HG03064 (cell line): ENCODE measurements around the gene PIGBOS1.
A peak's percentile ranks its signal among the peaks of the same experiment; 100 is the strongest.

Experiments used
- ATAC-seq: cut with Tn5 transposase; IDR thresholded peaks from one replicate; pipeline ENCODE4 v1.9.1; 2021; ENCODE audit warnings: low read depth; ENCODE audit not compliant: unreplicated experiment

The PIGBOS1 gene

DNA sequence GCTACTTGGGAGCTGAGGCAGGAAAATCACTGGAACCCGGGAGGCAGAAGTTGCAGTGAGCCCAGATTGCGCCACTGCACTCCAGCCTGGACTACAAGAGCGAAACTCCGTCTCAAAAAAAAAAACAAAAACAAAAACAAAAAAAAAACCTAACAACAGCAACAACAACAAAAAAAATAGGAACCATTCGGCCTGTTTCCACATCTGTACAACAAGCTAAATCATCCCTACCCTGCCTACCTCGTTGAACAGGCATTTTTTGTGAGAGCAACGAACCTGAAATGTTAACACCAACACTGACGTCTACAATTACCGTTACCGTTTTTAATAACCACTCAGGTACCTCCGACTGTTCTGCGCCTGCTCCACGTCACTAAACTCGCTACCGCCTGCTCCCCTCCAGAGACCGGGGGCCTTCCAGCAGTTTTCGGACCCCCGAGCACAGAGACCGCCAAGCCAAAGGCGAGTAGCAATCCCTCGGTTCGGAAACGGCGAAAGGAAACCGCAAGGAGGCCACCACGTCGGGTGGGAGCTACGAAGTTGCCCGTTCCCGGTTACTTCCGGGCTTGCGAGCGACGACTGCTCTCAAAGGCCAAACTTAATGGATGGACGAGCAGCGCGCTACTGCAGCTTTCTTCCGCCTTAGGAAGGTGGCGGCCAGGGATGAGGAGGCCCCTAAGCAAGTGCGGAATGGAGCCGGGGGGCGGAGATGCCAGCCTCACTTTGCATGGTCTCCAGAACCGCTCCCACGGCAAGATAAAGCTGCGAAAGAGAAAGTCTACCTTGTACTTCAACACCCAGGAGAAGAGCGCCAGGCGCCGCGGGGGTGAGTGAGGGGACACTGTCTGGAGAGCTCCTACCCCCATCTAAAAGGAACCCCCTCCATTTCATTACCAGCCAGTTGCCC lies at the start of gene PIGBOS1, which contains the start of gene PIGB:
Gene PIGBOS1 (minus strand): TSS at position 536 of the 907 bp plus-strand sequence. CDS start 1,331 bp downstream, outside the sequence.
Gene PIGB (plus strand): TSS at position 635 of the 907 bp plus-strand sequence. CDS start 29 bp downstream, at position 664.
- peak; percentile 90 for ATAC-seq

GRCh38 chr15:55366981-55367380 lies 48.1 kb upstream of the PIGBOS1 start:
- ATAC-seq, result no peak

DNA sequence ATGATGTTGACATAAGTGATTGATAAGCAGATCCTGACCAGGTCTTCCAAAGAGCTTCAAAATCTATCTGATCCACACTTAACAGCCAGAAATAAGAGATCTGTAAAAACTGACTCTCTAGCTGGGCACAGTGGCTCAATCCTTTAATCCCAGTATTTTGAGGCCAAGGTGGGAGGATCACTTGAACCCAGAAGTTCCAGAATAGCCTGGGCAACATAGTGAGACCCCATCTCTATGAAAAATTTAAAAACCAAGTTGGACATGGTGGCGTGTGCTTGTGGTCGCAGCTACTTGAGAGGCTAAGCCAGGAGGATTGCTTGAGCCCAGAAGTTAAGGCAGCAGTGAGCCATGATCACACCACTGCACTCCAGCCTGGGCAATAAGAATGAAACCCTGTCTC lies 43.7 kb upstream of the PIGBOS1 start:
- ATAC-seq, result no peak

GRCh38 chr15:55361048-55361447 lies 42.1 kb upstream of the PIGBOS1 start:
- no peak for ATAC-seq

DNA sequence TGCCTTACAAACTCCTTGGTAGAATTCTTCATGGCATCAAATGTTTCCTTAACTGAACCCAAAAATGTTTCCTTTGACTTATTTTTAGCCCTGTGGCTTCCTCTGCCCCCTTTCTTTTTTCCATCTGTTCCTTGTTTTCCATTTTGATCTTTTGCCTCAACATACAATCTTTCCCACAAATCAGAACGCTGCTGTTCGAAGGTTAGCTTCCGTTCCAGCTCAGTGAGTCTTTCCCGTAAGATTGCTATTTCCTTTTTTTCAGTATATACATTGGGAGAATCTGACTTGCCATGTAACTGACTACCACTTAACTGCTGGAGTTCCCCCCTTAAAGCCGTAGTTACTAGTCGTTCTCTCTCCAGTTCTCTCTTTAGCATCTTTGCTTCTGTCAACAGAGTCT lies 41.3 kb upstream of the PIGBOS1 start:
- ATAC-seq, result no peak

DNA sequence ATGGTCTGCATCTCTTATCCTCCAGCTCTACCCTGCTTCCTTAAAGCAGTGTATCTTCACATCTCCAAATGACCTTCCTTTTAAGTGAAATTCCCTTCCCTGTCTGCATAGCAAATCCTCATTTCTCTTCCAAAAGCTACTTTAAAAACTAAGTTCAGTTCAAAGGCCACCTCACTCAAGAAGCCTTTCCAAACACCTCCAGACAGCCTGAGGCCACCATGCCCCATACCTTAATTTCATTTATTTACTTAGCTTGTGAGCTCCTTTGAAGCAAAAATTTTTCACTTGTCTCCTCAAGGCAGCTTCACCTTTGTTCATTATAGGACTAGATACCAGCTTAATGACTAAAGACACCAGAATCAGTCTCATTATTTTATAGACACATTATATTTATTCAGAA lies 39.5 kb upstream of the PIGBOS1 start:
- ATAC-seq, result no peak

GRCh38 chr15:55357774-55358173 lies 38.9 kb upstream of the PIGBOS1 start:
- ATAC-seq, result no peak

- no peak for ATAC-seq
Measured at GRCh38 chr15:55356985-55357585, 38.2 kb upstream of the PIGBOS1 start.

DNA sequence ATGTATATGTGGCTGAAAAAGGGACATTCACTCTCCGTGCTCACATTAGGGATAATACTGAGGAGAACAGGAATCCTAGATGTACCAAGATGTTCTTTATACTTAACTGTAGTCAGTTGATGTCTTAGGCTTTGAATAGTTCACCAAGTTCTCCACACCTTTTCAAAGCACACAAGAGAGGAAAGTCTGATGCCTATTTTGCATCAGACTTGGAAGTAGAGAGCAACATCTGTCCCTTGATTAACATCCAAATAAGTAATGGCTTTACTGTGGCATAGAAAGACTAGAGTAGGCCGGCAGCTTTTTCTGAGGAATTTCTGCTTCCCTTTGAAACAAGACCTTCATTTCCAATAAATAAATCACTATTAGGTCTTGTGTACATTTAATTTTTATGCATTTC lies 34.1 kb upstream of the PIGBOS1 start:
- ATAC-seq, result no peak

GRCh38 chr15:55349282-55349681 lies 30.4 kb upstream of the PIGBOS1 start:
- ATAC-seq, result no peak

- ATAC-seq, result no peak
Measured at GRCh38 chr15:55348281-55348778, 29.4 kb upstream of the PIGBOS1 start.

- ATAC-seq, result no peak
Measured at GRCh38 chr15:55344206-55344605, 25.3 kb upstream of the PIGBOS1 start.

DNA sequence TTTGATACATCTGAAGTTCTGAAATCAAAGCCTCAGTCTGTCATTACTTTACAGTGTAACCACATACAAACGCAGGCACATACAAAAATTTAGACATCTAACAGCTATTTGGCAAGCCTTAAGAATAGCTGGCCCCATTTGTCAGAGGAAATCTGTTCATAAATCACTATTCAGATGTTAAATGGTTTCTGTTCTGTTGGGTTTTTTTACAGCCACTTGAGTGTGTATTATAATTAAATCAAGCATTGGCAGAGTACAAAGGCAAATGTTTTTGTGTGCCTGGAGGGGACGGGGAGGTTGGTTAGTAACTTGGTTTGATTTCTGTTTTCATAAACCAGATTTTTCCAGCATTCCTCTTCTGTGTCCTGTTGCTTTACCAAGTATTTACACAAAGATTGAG lies 24.2 kb upstream of the PIGBOS1 start:
- no peak for ATAC-seq

DNA sequence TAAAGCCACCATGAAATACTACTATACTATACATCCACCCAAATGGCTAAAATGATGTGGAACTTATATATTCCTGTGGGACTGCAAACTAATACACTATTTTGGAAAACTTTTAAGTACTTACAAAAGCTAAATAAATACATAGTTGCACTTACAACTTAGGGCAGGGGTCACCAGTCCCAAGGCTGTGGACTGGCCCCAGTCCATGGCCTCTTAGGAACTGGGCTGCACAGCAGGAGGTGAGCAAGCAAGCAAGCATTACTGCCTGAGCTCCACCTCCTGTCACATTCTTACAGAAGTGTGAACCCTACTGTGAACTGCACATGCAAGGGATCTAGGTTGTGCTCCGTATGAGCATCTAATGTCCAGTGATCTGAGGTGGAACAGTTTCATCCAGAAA lies 18.2 kb upstream of the PIGBOS1 start:
- ATAC-seq, result no peak

GRCh38 chr15:55334997-55335396 lies 16.1 kb upstream of the PIGBOS1 start:
- no peak for ATAC-seq

DNA sequence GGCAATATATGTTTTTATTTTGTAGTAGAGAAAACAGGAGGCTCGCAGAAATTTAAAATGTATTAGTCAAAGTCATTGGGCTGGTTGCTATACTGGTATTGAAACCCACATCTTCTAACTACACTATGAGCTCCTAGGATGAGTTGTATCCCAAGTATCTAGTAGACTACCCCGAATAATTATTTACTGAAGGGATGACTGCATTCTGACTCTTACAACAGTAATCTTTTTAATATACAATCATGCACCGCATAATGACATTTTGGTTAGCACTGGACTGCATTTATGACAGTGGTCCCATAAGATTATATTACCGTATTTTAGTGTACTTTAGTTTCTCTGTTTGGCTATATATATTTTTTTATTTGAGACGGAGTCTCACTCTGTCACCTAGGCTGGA lies 15.4 kb upstream of the PIGBOS1 start:
- no peak for ATAC-seq

GRCh38 chr15:55327387-55327786 lies 8.5 kb upstream of the PIGBOS1 start:
- no peak for ATAC-seq

DNA sequence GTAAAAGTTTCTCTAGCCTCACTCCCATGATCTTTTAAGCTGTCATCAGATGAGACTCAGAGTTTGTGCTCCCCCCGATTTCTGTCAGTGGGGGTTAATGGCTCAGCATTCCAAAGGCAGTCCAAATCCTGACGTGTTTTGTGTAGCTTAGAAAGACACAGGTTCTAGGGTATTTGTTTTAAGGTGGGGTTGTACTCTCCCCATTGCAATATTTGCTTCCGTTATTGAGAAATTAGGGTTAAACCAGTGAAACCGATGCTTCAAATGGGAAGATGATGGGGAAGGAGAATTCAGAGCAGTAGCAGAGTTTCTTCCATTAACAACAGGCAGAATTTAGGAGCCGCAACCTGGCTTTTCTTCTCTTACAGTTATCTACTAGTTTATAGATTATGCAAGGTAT lies 3.5 kb upstream of the PIGBOS1 start:
- no peak for ATAC-seq

DNA sequence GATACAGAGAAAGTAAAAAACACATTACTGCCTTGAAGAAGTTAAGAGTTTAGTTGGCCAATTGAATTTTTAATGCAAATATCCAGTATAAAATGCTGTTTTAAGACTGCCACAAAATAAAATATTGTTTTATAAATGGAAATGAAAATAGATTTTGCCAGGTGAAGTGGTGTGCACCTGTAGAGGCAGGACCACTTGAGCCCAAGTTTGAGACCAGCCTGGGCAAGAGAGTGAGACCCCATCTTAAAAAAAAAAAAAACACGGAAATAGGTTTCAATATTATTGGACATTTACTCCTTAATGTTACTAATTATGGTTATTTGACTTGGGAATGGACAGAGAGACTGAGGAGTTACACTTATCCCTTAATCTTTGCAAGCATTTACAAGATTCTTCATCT lies 2.0 kb upstream of the PIGBOS1 start:
- no peak for ATAC-seq

DNA sequence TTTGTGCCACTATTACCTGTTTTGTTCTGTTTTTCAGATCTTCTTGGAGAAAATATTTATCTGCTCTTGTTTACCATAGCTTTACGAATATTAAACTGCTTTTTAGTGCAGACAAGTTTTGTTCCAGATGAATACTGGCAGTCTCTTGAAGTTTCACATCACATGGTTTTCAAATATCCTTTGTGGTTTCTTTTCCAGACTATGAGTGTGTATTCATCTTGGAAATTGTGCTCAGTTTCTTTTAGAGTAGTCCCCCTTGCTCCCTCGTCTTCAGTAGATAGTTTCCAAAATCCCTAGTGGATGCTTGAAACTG lies 1.3 kb upstream of the PIGBOS1 start:
- ATAC-seq, result no peak

DNA sequence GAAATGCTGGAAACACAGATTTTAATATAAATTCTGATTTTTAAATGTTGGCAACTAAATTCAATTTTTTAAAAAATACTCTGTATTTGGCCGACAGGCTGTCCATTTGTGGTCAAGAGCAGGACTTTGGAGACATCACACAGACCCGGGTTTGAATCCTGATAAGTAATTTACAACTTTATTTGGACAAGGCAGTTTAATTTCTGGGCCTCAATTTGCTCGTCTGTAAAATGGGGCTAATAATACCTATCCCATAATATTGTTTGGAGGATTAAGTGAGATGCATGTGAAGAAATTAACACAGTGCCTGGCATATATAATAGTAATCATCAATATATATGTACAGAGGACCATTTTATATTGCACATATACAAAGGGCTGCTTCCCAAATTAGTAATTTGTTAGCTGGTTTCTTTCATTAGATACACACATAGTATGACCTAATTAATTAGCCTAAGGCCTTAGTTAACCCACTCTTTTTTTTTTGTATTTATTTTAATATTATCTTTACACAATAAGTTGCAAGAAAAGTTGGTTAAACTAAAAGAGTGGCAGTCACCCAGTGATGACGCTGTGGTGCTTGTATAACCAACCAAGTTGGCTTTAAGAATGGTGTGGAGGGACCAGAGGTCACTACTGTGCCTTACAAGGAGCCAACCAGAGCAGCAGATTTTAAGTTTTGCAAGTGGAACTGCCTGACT lies 764 bp upstream of the PIGBOS1 start:
- peak; percentile 39 for ATAC-seq
